ENCODE measurements around the gene SDF2. TPM values are rescaled to one million over a fixed set of nuclear protein-coding genes. Genes with fewer than 3 reads are reported as not detected.

Gene SDF2
- total and polyA plus RNA-seq, 9 of the 15 experiments (the other 6 are each of a cell fraction or from before 2014, with no cell fraction given): 41.2 to 132 (median 65.6) TPM

DNA sequence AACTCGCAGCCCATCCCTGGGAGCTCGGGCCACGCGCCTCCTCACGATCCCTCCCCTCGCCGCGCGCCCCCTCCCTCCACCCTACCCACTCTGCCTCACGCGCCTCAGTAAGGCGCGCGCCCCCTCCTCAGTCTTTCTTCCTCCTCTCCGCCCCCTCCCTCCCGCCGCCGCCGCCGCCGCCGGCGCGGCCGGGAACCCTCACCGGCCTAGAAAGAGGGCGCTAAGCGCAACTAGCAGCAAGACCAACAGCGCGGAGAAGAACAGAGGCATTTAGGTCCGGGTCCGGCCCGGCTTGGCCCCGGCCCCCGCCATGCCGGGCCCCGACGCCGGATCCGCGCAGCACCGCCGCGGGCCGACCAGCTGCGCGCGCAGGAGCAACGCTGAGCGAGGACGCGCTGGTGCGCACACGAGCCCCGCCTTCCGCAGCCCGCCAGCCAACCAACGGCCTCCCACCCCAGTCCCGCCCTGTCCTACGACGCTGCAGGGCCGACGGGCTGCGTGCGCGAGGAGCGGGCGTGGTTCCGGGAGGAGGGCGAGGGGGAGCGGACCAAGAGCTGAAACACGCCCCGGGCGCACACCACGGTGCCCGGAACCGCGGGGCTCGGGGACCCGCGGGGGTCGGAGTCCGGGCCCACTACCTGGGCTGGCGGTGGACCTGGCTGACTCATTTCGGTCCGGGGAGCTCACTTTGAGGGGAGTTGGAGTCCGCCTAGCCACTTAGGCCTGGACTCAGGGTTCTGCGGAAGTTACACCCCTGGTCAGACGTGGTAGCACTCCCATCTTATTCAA, 16.7 kb downstream of the SDF2 start, which contains the start of gene BLTP2 (continued):
- TF ChIP-seq ZZZ3 (IDR thresholded peaks at IDR 0.05) (no peak), RBM39 (optimal IDR thresholded peaks at IDR 0.05; ENCODE audit: low read depth, low read length) (no peak), ZNF551 (CRISPR knock-in tag; IDR thresholded peaks at IDR 0.05) (no peak), TCF7L2 (IDR thresholded peaks at IDR 0.05; ENCODE audit: low read depth, low read length) (peak; percentile 51; the same call in 1 of the 2 replicates), ZNF696 (CRISPR knock-in tag; conservative IDR thresholded peaks at IDR 0.05) (no peak), SOX6 (IDR thresholded peaks at IDR 0.05) (no peak; the same call in 1 of the 2 replicates), NR4A1 (CRISPR knock-in tag; IDR thresholded peaks at IDR 0.05) (no peak), NR4A1 (tag; IDR thresholded peaks at IDR 0.05) (no peak), POLR2AphosphoS2 (IDR thresholded peaks at IDR 0.05; ENCODE audit: low read length) (peak; percentile 68; the same call in 1 of the 2 replicates), MIER1 (IDR thresholded peaks at IDR 0.05; ENCODE audit: low read depth) (no peak), MAFG (tag; conservative IDR thresholded peaks at IDR 0.05) (no peak), HNRNPL (IDR thresholded peaks at IDR 0.05; ENCODE audit: low read depth, low read length) (peak; percentile 65; the same call in 1 of the 2 replicates), RBM22 (IDR thresholded peaks at IDR 0.05; ENCODE audit: low read depth, low read length, poor library complexity, severe bottlenecking) (peak; percentile 77), THRAP3 (IDR thresholded peaks at IDR 0.05; ENCODE audit: borderline replicate concordance) (no peak), U2AF1 (optimal IDR thresholded peaks at IDR 0.05; ENCODE audit: low read depth, low read length) (peak; percentile 17), NCOA1 (IDR thresholded peaks at IDR 0.05; ENCODE audit: low read depth) (peak; percentile 78; the same call in 1 of the 2 replicates), ZNF764 (CRISPR knock-in tag; IDR thresholded peaks at IDR 0.05; ENCODE audit: low read depth) (no peak), TARDBP (IDR thresholded peaks at IDR 0.05) (0 out of 2 replicates have a peak, but pooled peaks have one; percentile 64), NUFIP1 (IDR thresholded peaks at IDR 0.05; ENCODE audit: partially characterized antibody) (no peak)
- TF ChIP-seq, protein P1, sequence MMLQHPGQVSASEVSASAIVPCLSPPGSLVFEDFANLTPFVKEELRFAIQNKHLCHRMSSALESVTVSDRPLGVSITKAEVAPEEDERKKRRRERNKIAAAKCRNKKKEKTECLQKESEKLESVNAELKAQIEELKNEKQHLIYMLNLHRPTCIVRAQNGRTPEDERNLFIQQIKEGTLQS (IDR thresholded peaks at IDR 0.05): no peak
- TF ChIP-seq, protein P1 (CRISPR knock-in tag; conservative IDR thresholded peaks at IDR 0.05): peak; percentile 29; the same call in 1 of the 2 replicates
- TF ChIP-seq, protein P2, sequence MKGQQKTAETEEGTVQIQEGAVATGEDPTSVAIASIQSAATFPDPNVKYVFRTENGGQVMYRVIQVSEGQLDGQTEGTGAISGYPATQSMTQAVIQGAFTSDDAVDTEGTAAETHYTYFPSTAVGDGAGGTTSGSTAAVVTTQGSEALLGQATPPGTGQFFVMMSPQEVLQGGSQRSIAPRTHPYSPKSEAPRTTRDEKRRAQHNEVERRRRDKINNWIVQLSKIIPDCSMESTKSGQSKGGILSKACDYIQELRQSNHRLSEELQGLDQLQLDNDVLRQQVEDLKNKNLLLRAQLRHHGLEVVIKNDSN (CRISPR knock-in tag; IDR thresholded peaks at IDR 0.05): peak; percentile 26; the same call in 1 of the 2 replicates
- TF ChIP-seq, protein P3, sequence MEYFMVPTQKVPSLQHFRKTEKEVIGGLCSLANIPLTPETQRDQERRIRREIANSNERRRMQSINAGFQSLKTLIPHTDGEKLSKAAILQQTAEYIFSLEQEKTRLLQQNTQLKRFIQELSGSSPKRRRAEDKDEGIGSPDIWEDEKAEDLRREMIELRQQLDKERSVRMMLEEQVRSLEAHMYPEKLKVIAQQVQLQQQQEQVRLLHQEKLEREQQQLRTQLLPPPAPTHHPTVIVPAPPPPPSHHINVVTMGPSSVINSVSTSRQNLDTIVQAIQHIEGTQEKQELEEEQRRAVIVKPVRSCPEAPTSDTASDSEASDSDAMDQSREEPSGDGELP (CRISPR knock-in tag; IDR thresholded peaks at IDR 0.05; ENCODE audit: borderline replicate concordance): peak; percentile 83
- TF ChIP-seq, protein P4, sequence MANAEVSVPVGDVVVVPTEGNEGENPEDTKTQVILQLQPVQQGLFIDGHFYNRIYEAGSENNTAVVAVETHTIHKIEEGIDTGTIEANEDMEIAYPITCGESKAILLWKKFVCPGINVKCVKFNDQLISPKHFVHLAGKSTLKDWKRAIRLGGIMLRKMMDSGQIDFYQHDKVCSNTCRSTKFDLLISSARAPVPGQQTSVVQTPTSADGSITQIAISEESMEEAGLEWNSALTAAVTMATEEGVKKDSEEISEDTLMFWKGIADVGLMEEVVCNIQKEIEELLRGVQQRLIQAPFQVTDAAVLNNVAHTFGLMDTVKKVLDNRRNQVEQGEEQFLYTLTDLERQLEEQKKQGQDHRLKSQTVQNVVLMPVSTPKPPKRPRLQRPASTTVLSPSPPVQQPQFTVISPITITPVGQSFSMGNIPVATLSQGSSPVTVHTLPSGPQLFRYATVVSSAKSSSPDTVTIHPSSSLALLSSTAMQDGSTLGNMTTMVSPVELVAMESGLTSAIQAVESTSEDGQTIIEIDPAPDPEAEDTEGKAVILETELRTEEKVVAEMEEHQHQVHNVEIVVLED (CRISPR knock-in tag; IDR thresholded peaks at IDR 0.05): peak; percentile 92
- TF ChIP-seq, protein P5, sequence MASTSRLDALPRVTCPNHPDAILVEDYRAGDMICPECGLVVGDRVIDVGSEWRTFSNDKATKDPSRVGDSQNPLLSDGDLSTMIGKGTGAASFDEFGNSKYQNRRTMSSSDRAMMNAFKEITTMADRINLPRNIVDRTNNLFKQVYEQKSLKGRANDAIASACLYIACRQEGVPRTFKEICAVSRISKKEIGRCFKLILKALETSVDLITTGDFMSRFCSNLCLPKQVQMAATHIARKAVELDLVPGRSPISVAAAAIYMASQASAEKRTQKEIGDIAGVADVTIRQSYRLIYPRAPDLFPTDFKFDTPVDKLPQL (IDR thresholded peaks at IDR 0.05; ENCODE audit: extremely low read depth, insufficient read length): no peak
